Dermis microvascular lymphatic vessel endothelial cell (primary cell): Measurements from ENCODE around the gene RAB44. TPM values are rescaled to one million over a fixed set of nuclear protein-coding genes. Genes with fewer than 3 reads are reported as not detected.

Experiments used
- DNase-seq, 2 donors: peaks; one replicate each; pipeline versions ENCODE4 v3.0.0 to v3.0.0-alpha.2; 2010; ENCODE audit warnings: low read depth in 2 of 2
- total RNA-seq: library from RNA; depleted of rRNA; stranded (reverse); fragments of >200 nt; gene quantifications from 2 replicates; pipeline ENCODE4 v1.2.1, GENCODE V29; 2014

RAB44 gene
- total RNA-seq, 1 donor from 2014 or later, result under 0.01 TPM

GRCh38 chr6:36729161-36729524 lies 31.5 kb downstream of the RAB44 start:
- DNase-seq, result peak in 1 of 2 donors; percentile 22

GRCh38 chr6:36730424-36731380 lies 33.1 kb downstream of the RAB44 start:
- no peak for DNase-seq

- DNase-seq, result no peak
These were observed 34.1 kb downstream of the RAB44 start for GRCh38 chr6:36731622-36732310.

- DNase-seq, result no peak
These were observed 35.7 kb downstream of the RAB44 start for GRCh38 chr6:36733300-36733699.

DNA sequence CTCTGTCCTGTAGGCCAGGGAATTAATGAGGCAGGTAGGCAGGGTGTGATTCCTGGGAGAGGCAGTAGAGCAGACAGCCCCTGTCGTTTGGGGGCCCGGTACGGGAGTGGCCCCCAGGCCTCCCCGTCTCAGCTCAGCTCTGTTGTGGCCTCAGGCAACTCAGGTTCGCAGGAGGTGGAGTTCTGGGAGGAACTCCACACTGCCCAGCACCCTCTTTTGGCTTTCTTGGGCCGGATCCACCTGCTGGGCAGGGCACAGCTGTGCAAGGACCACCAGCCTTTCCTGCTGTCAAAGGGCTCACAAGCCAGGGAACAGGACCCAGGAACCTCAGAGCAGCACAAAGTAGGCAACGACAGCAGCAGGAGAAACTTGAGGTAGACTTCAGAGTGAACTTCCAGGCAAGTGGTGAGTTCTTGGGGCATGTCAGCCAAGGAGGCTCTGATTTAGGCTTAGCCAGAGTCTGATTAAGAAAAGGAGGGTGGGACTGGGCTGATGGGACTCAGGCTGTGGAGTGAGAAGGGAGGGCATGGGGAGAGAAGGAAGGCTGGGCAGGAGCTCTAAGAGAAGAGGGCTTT lies 36.9 kb downstream of the RAB44 start:
- DNase-seq, result no peak

- DNase-seq, result peak in 1 of 2 donors; percentile 65
These were observed 37.8 kb downstream of the RAB44 start for GRCh38 chr6:36735110-36736071.

GRCh38 chr6:36737043-36737785 lies 39.6 kb downstream of the RAB44 start:
- DNase-seq, result no peak

DNA sequence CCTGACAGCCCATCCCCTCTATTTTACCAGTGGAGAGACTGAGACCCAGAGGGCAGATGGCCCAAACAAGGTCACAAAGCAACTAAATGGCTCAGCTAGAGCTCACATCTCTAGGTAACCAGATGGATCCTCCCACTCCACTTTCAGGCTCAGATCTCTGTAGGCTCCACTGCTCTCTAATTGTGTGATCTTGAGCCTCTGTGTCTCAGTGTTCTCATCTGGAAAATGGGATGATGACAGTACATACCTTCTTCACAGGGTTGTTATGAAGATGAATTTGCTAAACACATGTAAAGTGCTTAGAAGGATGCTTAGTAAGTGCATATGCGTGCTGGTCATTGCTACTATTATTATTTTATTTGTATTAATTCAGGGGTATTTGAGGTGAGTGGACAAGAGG lies 40.5 kb downstream of the RAB44 start:
- DNase-seq, result no peak

- DNase-seq, result peak; percentile 61 to 89
These were observed 42.6 kb downstream of the RAB44 start for GRCh38 chr6:36739947-36740817.

GRCh38 chr6:36740818-36741179 lies 43.2 kb downstream of the RAB44 start:
- no peak for DNase-seq

DNA sequence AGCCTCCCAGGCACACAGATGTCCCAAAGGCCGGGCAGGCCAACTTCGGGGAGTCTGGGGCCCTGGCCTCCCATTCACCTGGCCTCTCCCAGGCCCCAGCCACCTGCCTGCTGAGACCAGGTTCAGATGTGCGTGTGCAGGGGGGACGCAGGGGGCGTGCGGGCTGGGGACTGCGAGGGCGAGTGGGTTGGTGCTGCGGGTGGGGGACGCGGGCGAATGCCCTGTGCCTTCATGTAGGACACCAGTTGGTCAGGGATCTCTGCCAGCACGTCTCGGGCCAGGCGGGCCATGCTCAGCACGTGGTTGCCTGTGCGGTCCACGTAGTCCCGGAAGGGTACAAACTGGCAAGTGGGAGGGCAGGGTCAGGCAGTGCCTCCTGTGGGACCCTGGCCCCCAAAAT lies 44.5 kb downstream of the RAB44 start:
- DNase-seq, result no peak

GRCh38 chr6:36743032-36743431 lies 45.4 kb downstream of the RAB44 start:
- DNase-seq, result no peak

DNA sequence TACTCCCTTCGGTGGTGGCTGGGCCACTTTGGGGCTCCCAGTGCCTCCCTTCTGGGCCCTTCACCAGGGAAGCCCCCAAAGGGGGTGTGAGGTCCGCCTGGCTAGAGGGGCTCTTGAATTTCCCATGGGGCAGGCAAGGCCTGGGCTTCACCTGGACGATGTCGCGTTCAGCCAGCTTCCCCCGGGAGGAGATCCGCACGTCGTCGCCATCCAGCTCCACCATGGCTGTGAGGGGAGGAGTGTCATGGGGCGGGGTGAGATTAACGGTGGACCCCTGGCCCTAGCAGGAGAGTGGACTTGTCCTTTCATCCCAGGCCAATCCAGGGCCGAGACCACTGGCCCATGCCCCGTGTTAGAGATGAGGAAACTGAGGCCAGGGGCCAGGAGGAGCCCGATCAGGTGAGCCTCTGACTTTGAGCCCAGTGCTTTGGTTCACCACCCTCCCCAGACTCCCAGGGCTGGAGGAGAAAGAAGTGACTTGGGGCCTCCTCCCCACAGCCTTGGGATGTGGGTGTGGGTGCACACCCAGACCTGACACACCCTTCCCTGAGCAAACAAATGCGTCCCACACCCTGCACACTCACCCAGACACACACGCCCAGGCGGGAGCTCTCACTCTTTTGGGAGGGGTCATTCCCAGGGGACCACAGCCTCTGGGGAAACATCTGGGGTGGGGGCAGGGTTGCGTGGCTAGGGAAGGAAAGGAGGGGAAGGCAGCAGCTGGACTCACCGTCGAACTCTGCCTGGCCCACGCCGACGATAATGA lies 46.1 kb downstream of the RAB44 start:
- DNase-seq, result no peak

DNA sequence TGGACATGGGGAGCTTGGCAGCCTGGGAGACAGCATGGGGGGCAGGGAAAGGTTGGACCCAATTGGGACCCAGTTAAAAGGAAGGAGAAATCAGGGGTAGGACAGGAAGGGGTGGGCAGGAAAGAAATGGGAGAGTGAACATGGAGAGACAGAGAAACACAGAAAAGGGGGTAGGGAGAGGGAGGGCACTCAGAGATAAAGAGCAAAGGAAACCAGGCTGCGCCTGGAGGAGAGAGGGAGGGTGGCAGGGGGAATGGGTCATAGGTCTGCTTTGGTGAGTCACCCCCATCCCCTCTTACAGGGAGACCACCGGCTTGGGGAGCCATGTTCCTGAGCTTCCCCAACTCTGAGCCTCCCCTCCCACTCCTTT lies 46.7 kb downstream of the RAB44 start:
- DNase-seq, result no peak

GRCh38 chr6:36745283-36745682 lies 47.7 kb downstream of the RAB44 start:
- no peak for DNase-seq

DNA sequence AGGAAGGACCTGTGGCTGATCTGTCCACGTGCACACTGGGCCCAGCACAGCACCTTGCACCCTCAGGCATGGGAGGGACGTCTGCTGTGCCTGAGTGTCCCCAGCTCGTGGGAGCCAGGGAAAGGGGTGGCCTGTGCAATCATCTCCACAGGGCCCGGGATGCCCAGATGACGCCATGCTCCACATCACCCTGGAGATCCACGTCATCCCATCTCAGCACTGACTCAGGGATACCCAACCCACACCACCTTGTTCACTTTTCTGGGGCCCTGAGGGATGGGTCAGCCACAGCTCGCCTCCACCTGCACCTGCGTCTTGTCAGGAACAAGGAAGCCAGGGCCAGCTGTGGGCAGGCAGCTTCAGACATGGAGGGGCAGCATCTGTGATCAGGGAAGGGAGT lies 48.2 kb downstream of the RAB44 start:
- no peak for DNase-seq

DNA sequence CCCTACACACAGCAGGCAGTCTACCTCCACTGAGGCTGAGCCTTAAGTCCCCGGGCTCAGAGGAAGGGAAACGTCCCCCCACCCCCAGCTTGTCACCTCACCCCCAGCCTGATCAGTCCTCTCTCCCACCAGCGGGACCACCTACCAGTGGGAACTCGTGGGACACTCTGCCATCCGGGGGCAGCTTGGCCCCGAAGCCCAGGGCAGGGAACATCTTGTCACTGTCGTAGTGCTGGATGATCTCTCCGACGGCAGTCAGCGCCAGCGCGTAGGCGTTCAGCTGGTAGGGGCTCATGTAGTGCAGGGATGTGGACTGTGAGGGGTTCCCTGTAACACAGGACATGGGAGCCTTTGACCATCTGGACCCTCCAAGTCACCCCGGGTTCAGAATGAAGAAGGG lies 48.6 kb downstream of the RAB44 start:
- DNase-seq, result no peak

DNA sequence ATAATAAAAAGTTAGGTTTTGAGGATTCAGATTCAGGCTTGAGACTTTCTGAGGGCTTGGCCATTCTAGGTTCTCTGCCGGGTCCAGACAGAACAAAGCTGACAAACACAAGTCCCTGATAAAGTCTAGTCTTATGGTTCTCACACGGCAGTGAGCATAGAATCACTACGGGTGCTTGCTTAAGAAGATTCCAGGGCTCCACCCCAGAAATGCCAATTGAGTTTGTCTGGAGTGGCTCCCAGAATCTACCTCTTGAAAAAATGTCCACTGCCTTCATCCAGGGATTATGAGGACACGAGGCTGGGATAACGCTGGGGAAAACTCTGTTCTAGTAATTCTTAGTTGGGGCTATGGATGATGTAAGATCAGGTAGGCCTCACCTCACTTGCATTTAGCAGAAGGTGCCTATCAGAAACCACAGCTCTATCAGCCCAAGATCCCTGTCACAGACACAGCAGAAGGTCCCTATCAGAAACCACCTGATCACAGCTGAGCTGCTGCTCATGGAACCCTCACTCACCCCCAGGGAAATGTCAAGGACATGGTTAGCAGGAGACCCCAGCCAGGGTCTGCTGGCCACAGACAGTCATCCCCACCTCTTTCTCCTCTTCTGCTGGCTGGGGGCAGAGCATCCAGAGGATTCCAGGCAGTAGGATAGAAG lies 52.3 kb downstream of the RAB44 start:
- DNase-seq, result no peak
